Heart right ventricle (tissue), 16 donors: ENCODE measurements around the gene GLP1R. TPM values are rescaled to one million over a fixed set of nuclear protein-coding genes. Genes with fewer than 3 reads are reported as not detected.

Experiments used
- ATAC-seq, 8 donors: fragments of 200-7000 bp; cut with Tn5 transposase; one replicate each; pipeline ENCODE4 v1.9.1; 2020; ENCODE audit warnings: mild to moderate bottlenecking in 8 of 8, moderate library complexity in 8 of 8, moderate number of reproducible peaks in 1 of 8
- DNase-seq, 2 donors: peaks; one replicate each; pipeline ENCODE4 v3.0.0-alpha.2; 2020
- H3K27ac ChIP-seq, 10 donors: fragments of 200-600 bp; sonication (generic) in 2 of 10; one replicate each; pipeline versions ENCODE4 v1.5.0 to v1.8.0; 2020 to 2022; ENCODE audit warnings: mild to moderate bottlenecking in 3 of 10
- H3K27me3 ChIP-seq, 7 donors: fragments of 200-600 bp; one replicate each; pipeline ENCODE4 v1.8.0; 2021 to 2022; ENCODE audit warnings: mild to moderate bottlenecking in 2 of 7
- H3K36me3 ChIP-seq, 9 donors: fragments of 200-600 bp; sonication (generic) in 1 of 9; one replicate each; pipeline versions ENCODE4 v1.5.0 to v1.8.0; 2020 to 2022; ENCODE audit warnings: mild to moderate bottlenecking in 2 of 9
- H3K4me1 ChIP-seq, 9 donors: fragments of 200-600 bp; sonication (generic) in 1 of 9; one replicate each; pipeline versions ENCODE4 v1.5.0 to v1.8.0; 2020 to 2022; ENCODE audit warnings: mild to moderate bottlenecking in 4 of 9
- H3K4me3 ChIP-seq, 10 donors: fragments of 200-600 bp; sonication (generic) in 2 of 10; one replicate each; pipeline versions ENCODE4 v1.5.0 to v1.8.0; 2020 to 2022; ENCODE audit warnings: mild to moderate bottlenecking in 7 of 10, moderate library complexity in 2 of 10
- H3K9me3 ChIP-seq, 11 donors: fragments of 200-600 bp in 10 of 11; sonication (generic) in 2 of 11; one replicate each; pipeline versions ENCODE4 v1.5.0 to v1.8.0; 2013 to 2022; ENCODE audit warnings: mild to moderate bottlenecking in 2 of 11, control low read depth in 1 of 11, moderate library complexity in 1 of 11
- CTCF ChIP-seq, 9 donors: fragments of 200-600 bp; sonication (generic) in 2 of 9; IDR thresholded peaks; one replicate each; pipeline versions ENCODE4 v1.5.0 to v1.8.0; 2021 to 2022; ENCODE audit warnings: antibody characterized with exemption in 9 of 9, mild to moderate bottlenecking in 5 of 9, moderate library complexity in 1 of 9
- WGBS, 2 donors: extraction: QIAGEN DNeasy Blood & Tissue Kit; methylation state at CpG; one replicate each; pipeline ENCODE4 v1.1.7; 2013; ENCODE audit warnings: inconsistent platforms in 1 of 2; 5-methylcytosine and 5-hydroxymethylcytosine counted together
- intact Hi-C, 10 donors: fragments of 100-400 bp; cut with DNase I; formaldehyde crosslinking; loops; one replicate each; pipeline versions ENCODE4 v1.11.1 to v1.14.2; 2022
- polyA plus RNA-seq, 2 donors: library from polyadenylated mRNA; stranded (reverse); fragments of 200-250 nt; gene quantifications; one replicate each; pipeline ENCODE4 v1.2.3, GENCODE V29; 2013
- total RNA-seq, 10 donors: library from RNA; stranded (reverse); fragmentation: NEBNext Ultra II Directional in 3 of 10; extraction: Animal tissue kit (Norgen Biotek cat#: 25700) in 3 of 10; gene quantifications; one replicate each; pipeline versions ENCODE4 v1.2.1 to v1.2.4, GENCODE V29; 2021 to 2023
- donor health status: Arrhythmogenic right ventricular cardiomyopathy.
- donor health status: ischemic (EF 13 %, LVEDD 7.1; RV severe dilation, severe dysfunction).
- donor health status: healthy with polysubstance abuse.
- donor health status: DM: no; HTN: yes; CAD: no.
- donor health status: DM: no; HTN: no; CAD: no.
- donor health status: ischemic (EF 25% LVEDD 6.9; RV normal size, moderate dysfunction).
- donor health status: ischemic (EF 25% LVEDD 5.7; RV mildly dilated, moderate dysfunction).
- donor health status: healthy.
- donor health status: DM: yes; HTN: yes; CAD: no.
- donor health status: Ischemic cardiomyopathy.
- donor health status: ischemic (EF 35%, LVEDD 5.7; RV mildly dilated, moderate dysfunction).
- donor health status: nonischemic (EF 11% LVEDD 7.7; RV severe dilation, severe dysfunction).
- donor health status: DM: yes; HTN: yes; CAD: no.
- donor health status: PGD.
- donor health status: ischemic (EF 29% LVEDD 5.4; RV normal size, mild dysfunction).
- donor health status: nonischemic (EF 23%, LVEDD 6.1; RV moderate dilation, normal function).

Gene GLP1R
- total and polyA plus RNA-seq, 12 donors: 0.39 to 5.9 (median 1.8) TPM

- ATAC-seq (no peak), DNase-seq (no peak)
- intact Hi-C loops: no loop called here
Observed at GRCh38 chr6:39076623-39077535, 28.3 kb downstream of the GLP1R start.

GRCh38 chr6:39077882-39078594 is 29.5 kb downstream of the GLP1R start:
- WGBS, 2 donors: 86 to 89% methylated on average over 11 of the region's 11 CpGs
- Histone ChIP-seq H3K27ac (no peak overlapping the region), H3K36me3 (no peaks in the 10 kb centered on the region), H3K4me3 (no peak overlapping the region), H3K4me1 (no peaks in the 10 kb centered on the region), H3K9me3 (no peaks in the 10 kb centered on the region), H3K27me3 (peaks cover 0 to 2% (median 0%) of the 10 kb centered on the region in 7 donors)
- ATAC-seq: no peak
- no peak for TF ChIP-seq CTCF (IDR thresholded peaks at IDR 0.05)
- intact Hi-C loops: no loop called here
- no peak for DNase-seq

More at GRCh38 chr6:39076623-39077535, 28.3 kb downstream of the GLP1R start:
- WGBS, 2 donors: 69 to 72% methylated on average over 9 of the region's 9 CpGs
- H3K9me3 ChIP-seq: no peaks in the 10 kb centered on the region
- H3K4me1 ChIP-seq: no peaks in the 10 kb centered on the region
- no peaks in the 10 kb centered on the region for H3K36me3 ChIP-seq
- peaks cover 0 to 7% (median 0%) of the 10 kb centered on the region in 7 donors for H3K27me3 ChIP-seq
- no peak overlapping the region for H3K4me3 ChIP-seq
- H3K27ac ChIP-seq: no peak overlapping the region
- TF ChIP-seq CTCF (IDR thresholded peaks at IDR 0.05): no peak

GRCh38 chr6:39078695-39079094 is 30.1 kb downstream of the GLP1R start:
- 85 to 92% methylated on average over 3 of the region's 3 CpGs for WGBS, 2 donors
- H3K9me3 ChIP-seq: no peaks in the 10 kb centered on the region
- no peak overlapping the region for H3K4me3 ChIP-seq
- H3K36me3 ChIP-seq: no peaks in the 10 kb centered on the region
- no peak for TF ChIP-seq CTCF (IDR thresholded peaks at IDR 0.05)
- peaks cover 0 to 7% (median 0%) of the 10 kb centered on the region in 7 donors for H3K27me3 ChIP-seq
- intact Hi-C loops: no loop called here
- H3K27ac ChIP-seq: no peak overlapping the region
- no peak for ATAC-seq
- DNase-seq: no peak
- H3K4me1 ChIP-seq: no peaks in the 10 kb centered on the region
